BLaER1 treated with 17β-estradiol and CSF1 and Interleukin-3, amounts not matched to agents 10 nM and 100 nM (cell line): ENCODE data around the gene NDUFC2.
"Not testable (repeated sequence)": the region's sequence is repeated elsewhere in the genome, so short reads cannot be mapped to it uniquely, and the experiment has no call there.

ENCODE experiments used
- H3K27ac ChIP-seq, 11 experiments: shearing (Covaris generic); formaldehyde crosslinking; 2 replicates each; pipeline ENCODE4 v1.8.1; 2022
- H3K27me3 ChIP-seq, 11 experiments: shearing (Covaris generic); formaldehyde crosslinking; 2 replicates each; pipeline ENCODE4 v1.8.1; 2022
- H3K36me3 ChIP-seq, 11 experiments: shearing (Covaris generic); formaldehyde crosslinking; 2 replicates each; pipeline ENCODE4 v1.8.1; 2022
- H3K4me1 ChIP-seq, 10 experiments: shearing (Covaris generic); formaldehyde crosslinking; 2 replicates each; pipeline ENCODE4 v1.8.1; 2022
- H3K4me2 ChIP-seq, 11 experiments: shearing (Covaris generic); formaldehyde crosslinking; 2 replicates each; pipeline ENCODE4 v1.8.1; 2022
- H3K4me3 ChIP-seq, 10 experiments: shearing (Covaris generic); formaldehyde crosslinking; 2 replicates each; pipeline ENCODE4 v1.8.1; 2022
- H3K9ac ChIP-seq, 11 experiments: shearing (Covaris generic); formaldehyde crosslinking; 2 replicates each; pipeline ENCODE4 v1.8.1; 2022
- H3K9me3 ChIP-seq, 11 experiments: shearing (Covaris generic); formaldehyde crosslinking; replicated peaks in 1 of 11; 2 replicates each; pipeline ENCODE4 v1.8.1; 2022
- H4K20me1 ChIP-seq, 11 experiments: shearing (Covaris generic); formaldehyde crosslinking; 2 replicates each; pipeline ENCODE4 v1.8.1; 2022
- Cebpa-rat ChIP-seq, 11 experiments: shearing (Covaris generic); IDR thresholded peaks; 2 replicates each; pipeline ENCODE4 v1.8.1; 2022

Gene NDUFC2

GRCh38 chr11:78061921-78062311, 17.7 kb downstream of the NDUFC2 start:
- H3K4me2 ChIP-seq, result no peak overlapping the region
- H3K27me3 ChIP-seq, result no peaks in the 10 kb centered on the region
- H3K4me3 ChIP-seq, result no peak overlapping the region
- no peak overlapping the region for H3K27ac ChIP-seq
- no peaks in the 10 kb centered on the region; a peak in 1 of 22 replicates for H4K20me1 ChIP-seq
- H3K9me3 ChIP-seq, result no peaks in the 10 kb centered on the region
- no peak for TF ChIP-seq Cebpa-rat (IDR thresholded peaks at IDR 0.05)
- peaks cover 0 to 14% (median 0%) of the 10 kb centered on the region in 11 experiments; a peak in 7 of 22 replicates for H3K36me3 ChIP-seq
- no peak overlapping the region; a peak in 1 of 22 replicates for H3K9ac ChIP-seq
- H3K4me1 ChIP-seq, result peaks cover 0 to 9% (median 3%) of the 10 kb centered on the region in 10 experiments; a peak in 8 of 20 replicates

GRCh38 chr11:78061088-78061920, 18.4 kb downstream of the NDUFC2 start:
- no peak overlapping the region for H3K27ac ChIP-seq

GRCh38 chr11:78060533-78060932, 19.1 kb downstream of the NDUFC2 start:
- no peak overlapping the region for H3K4me3 ChIP-seq
- no peaks in the 10 kb centered on the region for H3K4me1 ChIP-seq
- no peaks in the 10 kb centered on the region; a peak in 1 of 22 replicates for H4K20me1 ChIP-seq
- no peaks in the 10 kb centered on the region for H3K9me3 ChIP-seq
- no peaks in the 10 kb centered on the region for H3K27me3 ChIP-seq
- H3K36me3 ChIP-seq, result peaks cover 0 to 6% (median 0%) of the 10 kb centered on the region in 11 experiments; a peak in 2 of 22 replicates
- TF ChIP-seq Cebpa-rat (IDR thresholded peaks at IDR 0.05), result no peak
- no peak overlapping the region for H3K27ac ChIP-seq
- no peak overlapping the region for H3K4me2 ChIP-seq
- no peak overlapping the region for H3K9ac ChIP-seq

More at GRCh38 chr11:78061088-78061920, 18.4 kb downstream of the NDUFC2 start:
- no peaks in the 10 kb centered on the region for H3K27me3 ChIP-seq
- no peak for TF ChIP-seq Cebpa-rat (IDR thresholded peaks at IDR 0.05)
- no peak overlapping the region; a peak in 1 of 22 replicates for H3K9ac ChIP-seq
- H3K36me3 ChIP-seq, result peaks cover 0 to 8% (median 0%) of the 10 kb centered on the region in 11 experiments; a peak in 3 of 22 replicates
- H3K4me1 ChIP-seq, result peaks cover 0 to 3% (median 0%) of the 10 kb centered on the region in 10 experiments; a peak in 4 of 20 replicates
- no peak overlapping the region for H3K4me3 ChIP-seq
- no peaks in the 10 kb centered on the region; a peak in 1 of 22 replicates for H4K20me1 ChIP-seq
- H3K9me3 ChIP-seq, result no peaks in the 10 kb centered on the region
- no peak overlapping the region for H3K4me2 ChIP-seq

- H3K4me3 ChIP-seq, H3K4me2 ChIP-seq, H3K9me3 ChIP-seq, H4K20me1 ChIP-seq, H3K9ac ChIP-seq, H3K36me3 ChIP-seq, H3K4me1 ChIP-seq, H3K27ac ChIP-seq, H3K27me3 ChIP-seq: not testable (repeated sequence)
These were observed 19.8 kb downstream of the NDUFC2 start for GRCh38 chr11:78059749-78060328.

GRCh38 chr11:78057462-78058055, 22.1 kb downstream of the NDUFC2 start:
- no peaks in the 10 kb centered on the region for H4K20me1 ChIP-seq
- H3K9me3 ChIP-seq, result no peaks in the 10 kb centered on the region
- no peak overlapping the region for H3K9ac ChIP-seq
- no peak overlapping the region for H3K4me2 ChIP-seq
- no peak overlapping the region for H3K4me3 ChIP-seq
- H3K36me3 ChIP-seq, result no peaks in the 10 kb centered on the region
- TF ChIP-seq Cebpa-rat (IDR thresholded peaks at IDR 0.05), result no peak
- no peaks in the 10 kb centered on the region for H3K4me1 ChIP-seq
- H3K27me3 ChIP-seq, result no peaks in the 10 kb centered on the region
- no peak overlapping the region for H3K27ac ChIP-seq

- Histone ChIP-seq H3K4me1 (peaks cover 0 to 9% (median 0%) of the 10 kb centered on the region in 10 experiments; a peak in 6 of 20 replicates), H3K27ac (no peak overlapping the region), H3K9ac (no peak overlapping the region), H3K9me3 (no peaks in the 10 kb centered on the region), H4K20me1 (no peaks in the 10 kb centered on the region), H3K4me2 (no peak overlapping the region), H3K36me3 (no peaks in the 10 kb centered on the region), H3K4me3 (no peak overlapping the region), H3K27me3 (no peaks in the 10 kb centered on the region)
- TF ChIP-seq Cebpa-rat (IDR thresholded peaks at IDR 0.05), result no peak
These were observed 23.6 kb downstream of the NDUFC2 start for GRCh38 chr11:78056093-78056492.

GRCh38 chr11:78054971-78055370, 24.7 kb downstream of the NDUFC2 start:
- H3K4me3 ChIP-seq, result no peak overlapping the region
- H3K4me2 ChIP-seq, result no peak overlapping the region
- H3K27ac ChIP-seq, result no peak overlapping the region
- peaks cover 0 to 13% (median 0%) of the 10 kb centered on the region in 10 experiments; a peak in 6 of 20 replicates for H3K4me1 ChIP-seq
- no peaks in the 10 kb centered on the region for H3K27me3 ChIP-seq
- no peaks in the 10 kb centered on the region for H3K36me3 ChIP-seq
- no peaks in the 10 kb centered on the region for H3K9me3 ChIP-seq
- H3K9ac ChIP-seq, result no peak overlapping the region
- no peaks in the 10 kb centered on the region for H4K20me1 ChIP-seq
- TF ChIP-seq Cebpa-rat (IDR thresholded peaks at IDR 0.05), result no peak

- H3K27ac ChIP-seq, result peak overlapping the region in 2 of 11 experiments; percentile 23 to 49; a peak in 4 of 22 replicates
- H4K20me1 ChIP-seq, result no peaks in the 10 kb centered on the region
- peaks cover 0 to 14% (median 3%) of the 10 kb centered on the region in 10 experiments; a peak in 9 of 20 replicates for H3K4me1 ChIP-seq
- H3K4me3 ChIP-seq, result no peak overlapping the region
- no peaks in the 10 kb centered on the region for H3K27me3 ChIP-seq
- TF ChIP-seq Cebpa-rat (IDR thresholded peaks at IDR 0.05), result no peak
- peak overlapping the region in 3 of 11 experiments; percentile 31 to 46 (median 36); a peak in 5 of 22 replicates for H3K4me2 ChIP-seq
- no peaks in the 10 kb centered on the region for H3K36me3 ChIP-seq
- H3K9me3 ChIP-seq, result no peaks in the 10 kb centered on the region
- H3K9ac ChIP-seq, result no peak overlapping the region
These were observed 28.5 kb downstream of the NDUFC2 start for GRCh38 chr11:78050964-78051831.
